Measurements from ENCODE around the gene PPP3CA. TPM values are rescaled to one million over a fixed set of nuclear protein-coding genes. Genes with fewer than 3 reads are reported as not detected.

PPP3CA gene
- total and polyA plus RNA-seq, 2 of the 13 experiments (the other 11 are each of a cell fraction or from before 2014, with no cell fraction given): 4.8 to 13.2 TPM

DNA sequence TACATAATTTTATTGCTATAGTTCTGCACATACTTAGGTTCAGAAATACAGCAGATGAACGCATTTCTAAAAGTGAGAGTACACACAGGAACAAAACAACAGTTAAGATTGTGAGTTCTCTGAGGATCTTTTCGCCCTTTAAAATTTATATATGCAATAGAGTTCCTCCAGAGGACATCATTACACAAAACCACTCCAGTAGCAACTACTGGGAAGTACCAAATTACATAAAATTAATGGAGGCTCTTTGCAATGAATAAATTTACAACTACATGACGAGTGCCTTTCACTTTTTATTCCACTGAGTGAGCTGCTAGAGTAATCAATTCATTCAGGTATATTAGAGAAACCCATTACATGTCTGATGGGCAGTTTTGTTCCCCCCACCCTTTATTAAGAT is 107.2 kb downstream of the PPP3CA start:
- ATAC-seq (no peak), DNase-seq (ENCODE audit: low spot score) (no peak), FAIRE-seq (no peak)
- no peaks in the 10 kb centered on the region for H3K9me3 ChIP-seq (ENCODE audit: low read length)
- POLR2A ChIA-PET: no interaction called here
- H3K9ac ChIP-seq (ENCODE audit: insufficient read depth, low read depth, low read length): no peak overlapping the region
- in situ Hi-C loops (cut with HindIII; ENCODE audit: extremely low pct_ligation_motif_present, low pct_unique_long_range_greater_than_20kb): no loop called here
- no peak overlapping the region for H3K27ac ChIP-seq (ENCODE audit: extremely low read length, insufficient read depth, low read length)
- intact Hi-C loops (cut with micrococcal nuclease; ENCODE audit: unreplicated experiment): no loop called here
- H3K4me3 ChIP-seq (replicated peaks in 1 of 3; ENCODE audit: insufficient read depth in 1 of 3, low read depth in 2 of 3, low read length in 3 of 3): no peak overlapping the region
- 100% methylated on average over 3 of the region's 3 CpGs for WGBS (ENCODE audit: low lambda C conversion rate)
- peaks cover 4% of the 10 kb centered on the region for H3K79me2 ChIP-seq (ENCODE audit: insufficient read depth, low read length)
- no peaks in the 10 kb centered on the region for H4K20me1 ChIP-seq (ENCODE audit: insufficient read depth, low read length)
- no peaks in the 10 kb centered on the region for H3K4me1 ChIP-seq (ENCODE audit: insufficient read depth, low read length)
- BruUV-seq (replicated peaks): no TSS peak
- TF ChIP-seq, protein P1, sequence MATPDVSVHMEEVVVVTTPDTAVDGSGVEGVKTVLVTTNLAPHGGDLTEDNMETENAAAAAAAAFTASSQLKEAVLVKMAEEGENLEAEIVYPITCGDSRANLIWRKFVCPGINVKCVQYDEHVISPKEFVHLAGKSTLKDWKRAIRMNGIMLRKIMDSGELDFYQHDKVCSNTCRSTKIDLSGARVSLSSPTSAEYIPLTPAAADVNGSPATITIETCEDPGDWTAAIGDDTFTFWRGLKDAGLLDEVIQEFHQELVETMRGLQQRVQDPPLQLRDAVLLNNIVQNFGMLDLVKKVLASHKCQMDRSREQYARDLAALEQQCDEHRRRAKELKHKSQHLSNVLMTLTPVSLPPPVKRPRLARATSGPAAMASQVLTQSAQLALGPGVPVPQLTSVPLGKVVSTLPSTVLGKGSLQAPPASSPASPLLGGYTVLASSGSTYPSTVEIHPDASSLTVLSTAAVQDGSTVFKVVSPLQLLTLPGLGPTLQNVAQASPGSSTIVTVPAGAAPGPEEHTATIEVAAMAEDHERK (CRISPR knock-in tag; IDR thresholded peaks at IDR 0.05; ENCODE audit: low read depth): no peak
- TF ChIP-seq HHEX (CRISPR knock-in tag; IDR thresholded peaks at IDR 0.05): no peak
- no peak overlapping the region for H2AFZ ChIP-seq (ENCODE audit: low read length)
- CTCF ChIA-PET (ENCODE audit: low intra/inter-chr PET ratio, low total read pairs): no interaction called here
- no peaks in the 10 kb centered on the region for H3K36me3 ChIP-seq (replicated peaks in 1 of 2; ENCODE audit: control insufficient read depth in 1 of 2, insufficient read depth in 2 of 2, low read length in 2 of 2)
- H3K4me2 ChIP-seq (ENCODE audit: low read depth, low read length): no peak overlapping the region
- H3K27me3 ChIP-seq (ENCODE audit: control insufficient read depth in 1 of 2, insufficient read depth in 2 of 2, low read length in 2 of 2): no peaks in the 10 kb centered on the region

DNA sequence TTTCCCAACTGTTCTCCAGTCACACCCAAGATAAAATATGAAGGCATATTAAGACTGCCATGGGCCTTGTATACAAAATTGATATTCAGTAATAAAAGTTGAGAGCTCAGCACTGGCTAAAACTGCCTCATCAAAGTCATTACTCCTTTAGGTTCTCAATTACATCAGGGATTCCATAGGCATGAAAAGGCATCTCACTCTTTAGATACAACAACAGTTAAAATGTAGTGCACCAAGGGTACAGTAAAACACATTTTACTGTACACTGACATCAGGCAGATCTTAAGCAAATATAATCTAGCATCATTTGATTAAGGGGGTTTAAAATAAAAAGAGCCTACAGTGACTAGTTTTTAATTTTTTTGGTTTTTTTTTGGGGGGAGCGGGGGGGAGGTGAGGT is 107.7 kb downstream of the PPP3CA start:
- Histone ChIP-seq H3K4me1 (ENCODE audit: insufficient read depth, low read length) (no peaks in the 10 kb centered on the region), H3K27me3 (ENCODE audit: control insufficient read depth in 1 of 2, insufficient read depth in 2 of 2, low read length in 2 of 2) (no peaks in the 10 kb centered on the region), H3K9ac (ENCODE audit: insufficient read depth, low read depth, low read length) (no peak overlapping the region), H3K4me2 (ENCODE audit: low read depth, low read length) (no peak overlapping the region), H3K27ac (ENCODE audit: extremely low read length, insufficient read depth, low read length) (no peak overlapping the region), H3K4me3 (replicated peaks in 1 of 3; ENCODE audit: insufficient read depth in 1 of 3, low read depth in 2 of 3, low read length in 3 of 3) (no peak overlapping the region), H3K79me2 (ENCODE audit: insufficient read depth, low read length) (peaks cover 4% of the 10 kb centered on the region), H3K9me3 (ENCODE audit: low read length) (no peaks in the 10 kb centered on the region), H4K20me1 (ENCODE audit: insufficient read depth, low read length) (no peaks in the 10 kb centered on the region), H3K36me3 (replicated peaks in 1 of 2; ENCODE audit: control insufficient read depth in 1 of 2, insufficient read depth in 2 of 2, low read length in 2 of 2) (no peaks in the 10 kb centered on the region), H2AFZ (ENCODE audit: low read length) (no peak overlapping the region)
- 97% methylated on average over 1 of the region's 1 CpG for WGBS (ENCODE audit: low lambda C conversion rate)
- DNase-seq (ENCODE audit: low spot score) (no peak), FAIRE-seq (no peak), ATAC-seq (no peak)
- ChIA-PET CTCF (ENCODE audit: low intra/inter-chr PET ratio, low total read pairs) (no interaction called here), POLR2A (no interaction called here)
- BruUV-seq (replicated peaks): no TSS peak
- intact Hi-C loops (cut with micrococcal nuclease; ENCODE audit: unreplicated experiment): no loop called here
- in situ Hi-C loops (cut with HindIII; ENCODE audit: extremely low pct_ligation_motif_present, low pct_unique_long_range_greater_than_20kb): no loop called here
- TF ChIP-seq, protein P2, sequence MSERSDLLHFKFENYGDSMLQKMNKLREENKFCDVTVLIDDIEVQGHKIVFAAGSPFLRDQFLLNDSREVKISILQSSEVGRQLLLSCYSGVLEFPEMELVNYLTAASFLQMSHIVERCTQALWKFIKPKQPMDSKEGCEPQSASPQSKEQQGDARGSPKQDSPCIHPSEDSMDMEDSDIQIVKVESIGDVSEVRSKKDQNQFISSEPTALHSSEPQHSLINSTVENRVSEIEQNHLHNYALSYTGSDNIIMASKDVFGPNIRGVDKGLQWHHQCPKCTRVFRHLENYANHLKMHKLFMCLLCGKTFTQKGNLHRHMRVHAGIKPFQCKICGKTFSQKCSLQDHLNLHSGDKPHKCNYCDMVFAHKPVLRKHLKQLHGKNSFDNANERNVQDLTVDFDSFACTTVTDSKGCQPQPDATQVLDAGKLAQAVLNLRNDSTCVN (CRISPR knock-in tag; IDR thresholded peaks at IDR 0.05; ENCODE audit: borderline replicate concordance): no peak
- TF ChIP-seq ERF (CRISPR knock-in tag; IDR thresholded peaks at IDR 0.05): no peak
- TF ChIP-seq LCORL (IDR thresholded peaks at IDR 0.05): no peak
- no peak for TF ChIP-seq LCORL (CRISPR knock-in tag; IDR thresholded peaks at IDR 0.05)
- no peak for TF ChIP-seq ESRRA (CRISPR knock-in tag; IDR thresholded peaks at IDR 0.05; ENCODE audit: low read depth)
- TF ChIP-seq ETV6 (CRISPR knock-in tag; conservative IDR thresholded peaks at IDR 0.05): no peak
- TF ChIP-seq, protein P3, sequence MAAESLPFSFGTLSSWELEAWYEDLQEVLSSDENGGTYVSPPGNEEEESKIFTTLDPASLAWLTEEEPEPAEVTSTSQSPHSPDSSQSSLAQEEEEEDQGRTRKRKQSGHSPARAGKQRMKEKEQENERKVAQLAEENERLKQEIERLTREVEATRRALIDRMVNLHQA (CRISPR knock-in tag; IDR thresholded peaks at IDR 0.05): no peak
- TF ChIP-seq, protein P4, sequence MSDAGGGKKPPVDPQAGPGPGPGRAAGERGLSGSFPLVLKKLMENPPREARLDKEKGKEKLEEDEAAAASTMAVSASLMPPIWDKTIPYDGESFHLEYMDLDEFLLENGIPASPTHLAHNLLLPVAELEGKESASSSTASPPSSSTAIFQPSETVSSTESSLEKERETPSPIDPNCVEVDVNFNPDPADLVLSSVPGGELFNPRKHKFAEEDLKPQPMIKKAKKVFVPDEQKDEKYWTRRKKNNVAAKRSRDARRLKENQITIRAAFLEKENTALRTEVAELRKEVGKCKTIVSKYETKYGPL (CRISPR knock-in tag; IDR thresholded peaks at IDR 0.05): no peak
- TF ChIP-seq RCOR2 (CRISPR knock-in tag; IDR thresholded peaks at IDR 0.05): no peak
- no peak for TF ChIP-seq ZNF101 (CRISPR knock-in tag; IDR thresholded peaks at IDR 0.05; ENCODE audit: borderline replicate concordance, low read depth)
- TF ChIP-seq CBX1 (IDR thresholded peaks at IDR 0.05; ENCODE audit: low read depth): no peak
- TF ChIP-seq, protein P5, sequence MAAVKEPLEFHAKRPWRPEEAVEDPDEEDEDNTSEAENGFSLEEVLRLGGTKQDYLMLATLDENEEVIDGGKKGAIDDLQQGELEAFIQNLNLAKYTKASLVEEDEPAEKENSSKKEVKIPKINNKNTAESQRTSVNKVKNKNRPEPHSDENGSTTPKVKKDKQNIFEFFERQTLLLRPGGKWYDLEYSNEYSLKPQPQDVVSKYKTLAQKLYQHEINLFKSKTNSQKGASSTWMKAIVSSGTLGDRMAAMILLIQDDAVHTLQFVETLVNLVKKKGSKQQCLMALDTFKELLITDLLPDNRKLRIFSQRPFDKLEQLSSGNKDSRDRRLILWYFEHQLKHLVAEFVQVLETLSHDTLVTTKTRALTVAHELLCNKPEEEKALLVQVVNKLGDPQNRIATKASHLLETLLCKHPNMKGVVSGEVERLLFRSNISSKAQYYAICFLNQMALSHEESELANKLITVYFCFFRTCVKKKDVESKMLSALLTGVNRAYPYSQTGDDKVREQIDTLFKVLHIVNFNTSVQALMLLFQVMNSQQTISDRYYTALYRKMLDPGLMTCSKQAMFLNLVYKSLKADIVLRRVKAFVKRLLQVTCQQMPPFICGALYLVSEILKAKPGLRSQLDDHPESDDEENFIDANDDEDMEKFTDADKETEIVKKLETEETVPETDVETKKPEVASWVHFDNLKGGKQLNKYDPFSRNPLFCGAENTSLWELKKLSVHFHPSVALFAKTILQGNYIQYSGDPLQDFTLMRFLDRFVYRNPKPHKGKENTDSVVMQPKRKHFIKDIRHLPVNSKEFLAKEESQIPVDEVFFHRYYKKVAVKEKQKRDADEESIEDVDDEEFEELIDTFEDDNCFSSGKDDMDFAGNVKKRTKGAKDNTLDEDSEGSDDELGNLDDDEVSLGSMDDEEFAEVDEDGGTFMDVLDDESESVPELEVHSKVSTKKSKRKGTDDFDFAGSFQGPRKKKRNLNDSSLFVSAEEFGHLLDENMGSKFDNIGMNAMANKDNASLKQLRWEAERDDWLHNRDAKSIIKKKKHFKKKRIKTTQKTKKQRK (IDR thresholded peaks at IDR 0.05; ENCODE audit: low read length): no peak
